Measurements from ENCODE around the gene LPCAT1. TPM values are rescaled to one million over a fixed set of nuclear protein-coding genes. Genes with fewer than 3 reads are reported as not detected.
"Not testable (repeated sequence)": the region's sequence is repeated elsewhere in the genome, so short reads cannot be mapped to it uniquely, and the experiment has no call there.

LPCAT1 gene
- total RNA-seq, 2 donors from 2014 or later: 31.3 to 37.7 TPM

DNA sequence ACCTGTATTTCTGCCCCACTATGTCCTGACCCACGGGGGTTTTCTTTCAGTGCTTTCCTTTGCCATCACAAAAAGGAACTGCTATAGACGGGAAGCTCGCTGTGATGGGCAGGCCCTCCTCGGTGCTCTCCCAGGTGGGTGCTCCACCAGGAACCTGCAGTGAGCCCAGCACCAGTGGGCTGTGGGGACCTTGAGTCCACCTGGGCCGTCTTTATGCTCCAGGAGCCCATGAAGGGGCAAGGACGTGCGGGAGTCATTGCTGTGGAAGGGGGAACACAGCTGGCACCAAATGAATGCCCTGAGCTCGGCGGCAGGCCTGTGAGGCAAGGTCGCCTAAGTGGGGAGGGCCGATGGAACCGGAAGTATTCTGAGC is 41.8 kb downstream of the LPCAT1 start:
- no peak for DNase-seq
- ATAC-seq (replicated peaks in 1 of 2): no peak
- H3K9me3 Mint-ChIP-seq: no peaks in the 10 kb centered on the region
- peaks cover 8% of the 10 kb centered on the region for H3K4me1 Mint-ChIP-seq (ENCODE audit: low read depth)
- H3K27me3 Mint-ChIP-seq (ENCODE audit: low read depth): no peaks in the 10 kb centered on the region
- no peak overlapping the region for H3K27ac Mint-ChIP-seq
- no peak overlapping the region for H3K4me3 Mint-ChIP-seq
- H3K36me3 Mint-ChIP-seq (ENCODE audit: insufficient read depth in 2 of 2): peaks cover 0 to 3% of the 10 kb centered on the region in 2 donors

DNA sequence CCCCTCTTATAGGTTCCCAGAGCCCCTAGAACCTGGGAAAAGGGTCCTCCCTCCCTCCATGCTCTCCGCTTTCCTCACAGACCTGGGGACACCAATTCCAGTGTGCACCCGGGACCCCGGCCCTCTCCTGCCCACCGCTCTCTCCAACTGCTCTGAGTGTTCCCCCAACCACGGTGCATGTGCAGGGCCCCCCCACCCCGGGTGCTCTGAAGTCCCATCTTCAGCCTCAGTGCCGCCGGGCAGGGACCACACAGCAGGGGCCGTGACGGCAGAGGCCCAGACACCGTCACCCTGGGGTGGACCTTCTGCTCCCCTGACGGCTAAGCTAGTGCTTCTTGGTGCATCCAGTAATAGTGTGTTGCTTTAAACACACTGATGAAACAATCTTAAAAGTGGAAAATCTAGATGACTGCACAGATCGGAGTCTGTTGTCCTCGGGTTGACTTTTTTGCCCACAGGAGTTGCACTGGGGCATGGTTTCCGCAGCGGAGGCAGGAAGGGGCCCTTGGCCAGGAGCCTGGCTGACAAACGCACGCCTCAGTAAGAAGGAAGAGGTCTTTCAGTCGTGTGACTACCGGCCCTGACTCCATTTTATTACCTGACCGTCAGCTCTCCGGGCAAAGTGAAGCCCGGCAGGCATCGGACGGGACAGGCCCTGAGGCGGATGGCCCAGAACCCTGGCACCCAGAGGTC is 42.3 kb downstream of the LPCAT1 start:
- Mint-ChIP-seq H3K27ac (no peak overlapping the region), H3K9me3 (no peaks in the 10 kb centered on the region), H3K4me3 (no peak overlapping the region), H3K4me1 (ENCODE audit: low read depth) (peaks cover 8% of the 10 kb centered on the region), H3K27me3 (ENCODE audit: low read depth) (no peaks in the 10 kb centered on the region), H3K36me3 (ENCODE audit: insufficient read depth in 2 of 2) (peaks cover 0 to 3% of the 10 kb centered on the region in 2 donors)
- DNase-seq (no peak), ATAC-seq (replicated peaks in 1 of 2) (no peak)

DNA sequence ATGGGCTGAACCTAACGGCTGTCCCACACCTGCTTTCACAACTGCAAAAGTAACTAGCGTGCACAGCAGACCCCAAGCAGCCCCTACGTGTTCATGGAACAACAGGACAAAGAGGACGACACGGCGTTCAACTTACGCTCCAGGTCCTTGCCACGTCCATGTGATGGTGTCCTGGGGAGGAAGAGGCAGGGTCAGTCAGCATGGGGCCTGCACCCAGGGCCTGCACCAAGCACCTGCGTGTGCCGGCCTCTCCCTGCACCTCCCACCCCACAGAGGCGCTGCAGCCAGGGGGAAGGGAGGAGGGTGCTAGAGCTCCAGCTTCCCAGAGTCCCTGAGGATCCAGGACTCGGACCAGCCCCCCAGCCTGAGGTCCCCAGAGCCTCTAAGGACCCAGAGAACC is 43.0 kb downstream of the LPCAT1 start:
- peaks cover 8% of the 10 kb centered on the region for H3K4me1 Mint-ChIP-seq (ENCODE audit: low read depth)
- no peaks in the 10 kb centered on the region for H3K27me3 Mint-ChIP-seq (ENCODE audit: low read depth)
- H3K27ac Mint-ChIP-seq: no peak overlapping the region
- ATAC-seq (replicated peaks in 1 of 2): no peak
- H3K36me3 Mint-ChIP-seq (ENCODE audit: insufficient read depth in 2 of 2): peaks cover 0 to 3% of the 10 kb centered on the region in 2 donors
- no peak overlapping the region for H3K4me3 Mint-ChIP-seq
- no peak for DNase-seq
- H3K9me3 Mint-ChIP-seq: no peaks in the 10 kb centered on the region

DNA sequence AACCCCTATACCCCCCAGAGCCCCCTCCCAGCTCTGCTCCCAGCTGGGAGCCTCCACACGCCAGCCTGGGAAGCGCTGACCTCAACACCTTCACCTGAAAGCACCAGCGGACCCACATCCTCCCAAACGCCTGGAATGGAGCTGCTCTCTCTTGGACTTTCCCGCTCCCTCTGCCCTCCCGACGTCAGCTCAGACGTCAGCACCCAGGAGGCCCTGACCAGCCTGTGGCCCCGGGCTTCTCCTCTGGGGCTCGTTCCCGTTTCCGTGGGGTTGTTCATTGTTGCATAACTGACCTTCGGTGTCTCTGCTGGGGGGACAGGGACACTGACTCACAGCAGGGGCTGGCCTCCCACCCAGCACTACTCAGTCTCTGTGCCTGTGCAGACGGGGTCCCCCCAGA is 43.5 kb downstream of the LPCAT1 start:
- H3K27me3 Mint-ChIP-seq (ENCODE audit: low read depth): no peaks in the 10 kb centered on the region
- H3K4me1 Mint-ChIP-seq (ENCODE audit: low read depth): peaks cover 8% of the 10 kb centered on the region
- H3K4me3 Mint-ChIP-seq: no peak overlapping the region
- H3K27ac Mint-ChIP-seq: no peak overlapping the region
- peaks cover 0 to 3% of the 10 kb centered on the region in 2 donors for H3K36me3 Mint-ChIP-seq (ENCODE audit: insufficient read depth in 2 of 2)
- no peak for DNase-seq
- ATAC-seq (replicated peaks in 1 of 2): no peak
- no peaks in the 10 kb centered on the region for H3K9me3 Mint-ChIP-seq

DNA sequence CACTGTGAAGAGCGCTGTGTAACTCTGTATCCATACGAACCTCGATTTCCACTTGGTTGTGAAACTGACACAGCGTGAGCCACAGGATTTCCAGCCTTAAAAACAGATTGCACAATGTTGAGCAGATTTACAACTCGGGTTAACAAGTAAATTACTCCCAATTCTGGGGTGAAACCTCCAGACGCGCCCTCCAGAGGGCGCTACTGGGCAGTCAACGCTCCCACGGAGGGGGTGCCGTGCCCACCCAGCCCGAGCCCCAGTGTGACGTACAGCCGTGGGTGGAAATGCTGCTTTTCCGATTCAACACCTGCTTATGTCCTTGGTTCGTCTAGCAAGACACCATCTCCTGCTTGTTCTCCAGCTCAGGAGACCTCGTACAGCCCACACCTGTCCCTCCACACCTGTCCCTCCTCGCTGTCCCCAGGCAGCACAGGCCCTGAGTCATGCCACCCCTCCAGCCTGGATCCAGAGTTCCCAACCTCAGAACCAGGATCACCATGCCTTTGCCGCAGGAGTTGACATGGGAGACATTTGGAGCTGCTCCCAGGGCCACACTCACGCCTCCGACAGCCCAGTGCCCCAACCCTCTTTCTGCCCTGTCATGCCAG is 44.1 kb downstream of the LPCAT1 start:
- peak; percentile 27 to 52 for DNase-seq
- Mint-ChIP-seq H3K9me3 (no peaks in the 10 kb centered on the region), H3K27ac (no peak overlapping the region), H3K4me3 (no peak overlapping the region), H3K36me3 (ENCODE audit: insufficient read depth in 2 of 2) (peaks cover 0 to 3% of the 10 kb centered on the region in 2 donors), H3K27me3 (ENCODE audit: low read depth) (no peaks in the 10 kb centered on the region), H3K4me1 (ENCODE audit: low read depth) (peaks cover 8% of the 10 kb centered on the region)
- peak; percentile 37 to 55 for ATAC-seq (replicated peaks in 1 of 2)

DNA sequence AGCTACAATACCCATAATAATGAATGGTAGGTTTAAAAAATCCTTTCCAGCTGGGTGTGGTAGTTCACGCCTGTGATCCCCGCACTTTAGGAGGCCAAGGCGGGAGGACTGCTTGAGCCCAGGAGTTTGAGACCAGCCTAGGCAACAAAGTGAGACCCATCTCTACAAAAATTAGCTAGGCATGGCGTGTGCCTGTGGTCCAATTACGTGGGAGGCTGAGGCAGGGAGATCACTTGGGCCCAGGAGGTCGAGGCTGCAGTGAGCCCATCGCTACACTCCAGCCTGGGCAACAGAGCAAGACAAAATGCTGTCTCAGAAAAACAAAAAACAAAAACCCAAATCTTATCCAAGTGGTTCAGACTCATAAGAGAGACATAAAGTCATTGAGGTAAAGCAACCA is 44.7 kb downstream of the LPCAT1 start:
- DNase-seq (no peak), ATAC-seq (replicated peaks in 1 of 2) (no peak)
- Mint-ChIP-seq H3K36me3 (ENCODE audit: insufficient read depth in 2 of 2) (peaks cover 0 to 3% of the 10 kb centered on the region in 2 donors), H3K9me3 (no peaks in the 10 kb centered on the region), H3K27me3 (ENCODE audit: low read depth) (no peaks in the 10 kb centered on the region), H3K4me3 (no peak overlapping the region), H3K4me1 (ENCODE audit: low read depth) (peaks cover 8% of the 10 kb centered on the region), H3K27ac (no peak overlapping the region)

DNA sequence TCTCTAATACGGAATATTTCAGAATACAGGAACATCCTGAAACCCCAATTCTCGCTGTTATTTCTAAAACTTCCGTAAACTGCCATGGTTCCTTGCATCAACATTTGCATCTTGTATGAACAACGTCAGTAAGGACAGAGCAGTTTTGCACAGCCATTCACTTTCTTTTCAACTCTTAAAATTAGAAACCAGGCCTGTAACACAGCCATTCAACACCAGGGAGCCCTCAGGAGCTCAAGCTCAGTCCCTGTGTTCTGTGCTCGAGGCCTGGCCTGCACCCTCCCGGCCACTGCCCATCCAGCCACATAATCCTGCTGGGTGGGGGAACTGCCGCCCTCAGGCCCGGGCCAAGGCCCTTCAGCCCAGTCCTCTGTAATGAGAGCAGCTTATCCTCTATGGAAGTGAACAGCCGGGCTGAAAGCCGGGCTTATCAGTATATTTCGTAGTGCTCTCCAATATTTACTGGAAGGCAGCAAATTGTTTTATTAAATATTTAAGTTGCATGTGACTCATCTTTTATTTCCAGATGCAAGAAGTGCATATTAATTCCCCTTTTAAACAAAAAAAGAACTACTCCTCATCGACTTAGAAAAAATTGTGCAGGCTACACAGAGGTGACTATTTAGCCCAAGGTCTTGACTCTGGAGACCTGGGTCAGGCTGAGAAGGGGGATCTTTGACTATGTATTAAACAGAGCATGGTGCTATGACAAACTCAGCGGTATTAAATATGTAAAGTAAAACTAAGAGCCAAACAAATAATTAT is 45.3 kb downstream of the LPCAT1 start:
- Mint-ChIP-seq H3K9me3 (no peaks in the 10 kb centered on the region), H3K36me3 (ENCODE audit: insufficient read depth in 2 of 2) (peaks cover 0 to 3% of the 10 kb centered on the region in 2 donors), H3K27me3 (ENCODE audit: low read depth) (no peaks in the 10 kb centered on the region), H3K27ac (no peak overlapping the region), H3K4me1 (ENCODE audit: low read depth) (peaks cover 8% of the 10 kb centered on the region), H3K4me3 (no peak overlapping the region)
- DNase-seq (no peak), ATAC-seq (replicated peaks in 1 of 2) (no peak)

DNA sequence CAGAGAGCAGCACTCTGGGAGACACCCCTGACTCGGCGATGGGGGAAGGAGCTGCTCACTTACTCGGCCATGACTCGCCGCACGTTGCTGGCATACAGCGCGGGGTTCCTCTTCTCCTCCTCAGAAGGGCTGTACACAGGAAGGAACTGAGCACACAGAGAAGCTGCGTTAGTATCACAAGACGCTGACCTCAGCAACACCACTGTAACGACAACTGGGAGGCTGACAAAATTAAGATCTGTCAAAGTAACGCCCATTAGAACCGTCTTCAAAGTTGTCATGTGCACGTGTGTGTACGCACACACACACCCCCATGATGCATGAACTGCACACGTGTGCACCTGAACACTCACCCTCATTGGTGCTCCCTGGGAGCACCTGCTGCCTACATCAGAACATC is 46.4 kb downstream of the LPCAT1 start:
- Mint-ChIP-seq H3K27ac (no peak overlapping the region), H3K9me3 (no peaks in the 10 kb centered on the region), H3K27me3 (ENCODE audit: low read depth) (no peaks in the 10 kb centered on the region), H3K4me1 (ENCODE audit: low read depth) (peaks cover 8% of the 10 kb centered on the region), H3K4me3 (no peak overlapping the region), H3K36me3 (ENCODE audit: insufficient read depth in 2 of 2) (peaks cover 0 to 2% of the 10 kb centered on the region in 2 donors)
- no peak for ATAC-seq (replicated peaks in 1 of 2)
- DNase-seq: no peak

DNA sequence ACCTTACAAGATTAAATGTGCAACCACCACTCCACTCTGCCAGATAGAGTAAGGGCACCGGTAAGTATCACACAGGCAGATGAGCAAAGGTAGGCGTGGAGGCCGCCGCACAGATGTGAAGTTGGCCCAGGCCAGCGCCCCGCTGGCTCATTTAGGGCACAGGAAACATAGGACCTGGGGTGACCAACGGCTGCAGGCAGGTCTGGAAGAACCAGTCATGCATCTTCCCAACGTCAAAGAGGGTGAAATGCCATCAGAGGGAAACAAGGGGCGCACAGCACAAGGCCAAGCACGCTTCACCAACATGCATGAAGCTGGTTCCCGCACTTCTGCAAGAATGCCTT is 46.8 kb downstream of the LPCAT1 start:
- no peak for ATAC-seq (replicated peaks in 1 of 2)
- Mint-ChIP-seq H3K27me3 (ENCODE audit: low read depth) (no peaks in the 10 kb centered on the region), H3K9me3 (no peaks in the 10 kb centered on the region), H3K4me3 (no peak overlapping the region), H3K27ac (no peak overlapping the region), H3K4me1 (ENCODE audit: low read depth) (peaks cover 8% of the 10 kb centered on the region), H3K36me3 (ENCODE audit: insufficient read depth in 2 of 2) (peaks cover 0 to 2% of the 10 kb centered on the region in 2 donors)
- no peak for DNase-seq

DNA sequence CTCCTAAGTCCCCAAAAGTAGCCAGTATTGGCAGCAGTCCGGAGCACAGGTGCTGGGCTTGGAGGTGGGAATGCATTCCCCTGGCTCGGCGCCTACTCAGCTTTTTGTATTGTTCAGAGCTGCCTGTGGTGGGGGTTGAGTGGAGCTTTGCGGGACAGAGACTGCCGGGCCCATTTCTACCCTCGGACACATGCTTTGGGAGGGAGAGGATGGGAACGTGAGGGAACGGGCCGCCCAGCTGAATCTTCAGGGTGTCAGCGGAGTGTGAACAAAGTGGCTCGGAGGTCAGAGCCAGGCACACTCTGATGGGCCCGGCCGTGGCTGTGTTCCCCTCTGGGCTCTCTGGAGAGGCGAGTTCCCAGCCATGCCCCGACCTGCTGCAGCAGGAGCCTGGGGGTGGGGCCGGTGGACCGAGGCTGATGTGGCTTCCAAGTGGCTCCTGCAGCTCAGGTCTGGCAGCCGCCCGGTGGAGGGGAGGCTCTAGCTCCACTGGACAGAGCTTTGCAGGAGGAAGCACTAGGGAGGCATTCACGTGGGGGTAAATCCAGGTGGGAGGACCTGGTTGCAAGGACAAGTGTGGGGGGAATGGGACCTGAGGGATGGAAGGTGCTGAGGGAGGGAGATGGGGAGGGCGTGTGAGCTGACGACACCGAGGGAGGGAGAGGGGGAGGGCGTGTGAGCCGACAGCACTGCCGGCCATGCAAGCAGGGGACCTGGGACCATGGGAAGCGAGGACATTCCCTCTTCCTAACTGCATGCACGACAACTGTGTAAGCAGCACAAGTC is 47.4 kb downstream of the LPCAT1 start:
- Mint-ChIP-seq H3K27ac (no peak overlapping the region), H3K9me3 (no peaks in the 10 kb centered on the region), H3K4me3 (no peak overlapping the region), H3K27me3 (ENCODE audit: low read depth) (no peaks in the 10 kb centered on the region), H3K36me3 (ENCODE audit: insufficient read depth in 2 of 2) (peaks cover 0 to 3% of the 10 kb centered on the region in 2 donors), H3K4me1 (ENCODE audit: low read depth) (peaks cover 8% of the 10 kb centered on the region)
- ATAC-seq (replicated peaks in 1 of 2): no peak
- DNase-seq: no peak

DNA sequence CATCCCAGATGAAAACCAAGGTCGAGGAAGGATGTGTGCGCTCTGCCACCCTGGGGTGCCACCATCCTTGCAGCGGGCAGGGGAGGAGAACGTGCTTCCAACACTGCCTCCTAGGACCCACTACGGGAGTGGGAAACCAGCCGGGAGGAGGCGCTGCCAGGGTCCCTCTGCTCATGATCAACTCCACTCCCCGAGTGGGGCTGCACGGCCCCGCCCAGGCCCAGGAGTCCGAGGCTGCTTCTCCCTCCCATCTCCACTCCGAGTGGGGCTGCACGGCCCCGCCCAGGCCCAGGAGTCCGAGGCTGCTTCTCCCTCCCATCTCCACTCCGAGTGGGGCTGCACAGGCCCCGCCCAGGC is 48.2 kb downstream of the LPCAT1 start:
- H3K36me3 Mint-ChIP-seq (ENCODE audit: insufficient read depth in 2 of 2); H3K4me3 Mint-ChIP-seq; H3K27ac Mint-ChIP-seq; DNase-seq; H3K9me3 Mint-ChIP-seq; H3K27me3 Mint-ChIP-seq (ENCODE audit: low read depth); H3K4me1 Mint-ChIP-seq (ENCODE audit: low read depth); ATAC-seq (replicated peaks in 1 of 2): not testable (repeated sequence)

DNA sequence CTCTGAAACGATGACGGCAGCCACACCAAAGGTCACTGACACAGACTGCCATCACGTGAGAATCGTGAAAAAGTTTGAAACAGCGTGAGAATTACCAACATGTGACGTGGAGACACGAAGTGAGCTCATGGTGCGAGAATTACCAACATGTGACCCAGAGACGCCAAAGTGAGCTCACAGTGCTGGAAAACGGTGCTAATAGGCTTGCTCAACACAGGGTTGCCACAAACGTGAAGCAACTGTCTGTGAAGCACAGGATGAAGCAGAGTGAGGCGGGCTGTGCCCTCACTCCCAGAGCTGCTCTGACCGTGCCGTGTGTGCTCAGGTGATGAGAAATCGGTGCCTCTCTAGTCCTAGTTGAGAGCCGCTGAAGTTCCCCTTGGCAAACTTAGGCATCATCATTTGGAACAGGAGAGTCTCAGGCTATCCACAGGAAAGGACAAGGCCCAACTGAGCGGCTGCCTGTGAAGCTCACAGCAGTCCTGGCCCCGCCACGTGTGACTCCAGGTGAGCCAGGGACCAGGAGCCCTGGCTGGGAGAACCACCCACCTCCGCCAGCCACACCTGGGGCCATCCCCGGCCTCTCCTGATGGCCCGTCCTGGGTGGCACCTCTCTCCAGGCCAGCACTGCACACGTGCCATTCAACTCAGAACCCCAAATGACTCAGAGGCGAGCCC is 48.8 kb downstream of the LPCAT1 start:
- Mint-ChIP-seq H3K27ac (no peak overlapping the region), H3K36me3 (ENCODE audit: insufficient read depth in 2 of 2) (peaks cover 0 to 3% of the 10 kb centered on the region in 2 donors), H3K27me3 (ENCODE audit: low read depth) (no peaks in the 10 kb centered on the region), H3K4me1 (ENCODE audit: low read depth) (peaks cover under 1% of the 10 kb centered on the region), H3K4me3 (no peak overlapping the region), H3K9me3 (no peaks in the 10 kb centered on the region)
- no peak for ATAC-seq (replicated peaks in 1 of 2)
- DNase-seq: no peak
